CD14-positive monocyte (primary cell): Measurements from ENCODE around the gene CASP10. TPM values are rescaled to one million over a fixed set of nuclear protein-coding genes. Genes with fewer than 3 reads are reported as not detected.

Experiments used
- DNase-seq, 3 donors: peaks; one replicate each; pipeline ENCODE4 v3.0.0-alpha.2; 2011 to 2022
- H2AFZ ChIP-seq: 2 replicates; pipeline ENCODE4 v1.6.0; 2012; ENCODE audit warnings: mild to moderate bottlenecking, low read depth, low read length, inconsistent platforms; ENCODE audit not compliant: insufficient read depth, poor library complexity, severe bottlenecking
- H3K27ac ChIP-seq, 2 donors: 1 replicate in 1 of 2; 2 replicates in 1 of 2; pipeline ENCODE4 v1.5.1; 2012 to 2013; ENCODE audit warnings: low read length in 2 of 2, control low read depth in 1 of 2, inconsistent platforms in 1 of 2, low read depth in 1 of 2, mild to moderate bottlenecking in 1 of 2
- H3K27me3 ChIP-seq, 2 donors: one replicate each; pipeline versions ENCODE4 v1.6.0 to v1.6.1; 2011 to 2013; ENCODE audit warnings: low read length in 2 of 2; ENCODE audit not compliant: control insufficient read depth in 2 of 2, insufficient read depth in 2 of 2
- H3K36me3 ChIP-seq, 2 donors: replicated peaks in 1 of 2; 1 replicate in 1 of 2; 2 replicates in 1 of 2; pipeline versions ENCODE4 v1.5.1 to v1.6.1; 2012 to 2013; ENCODE audit warnings: low read length in 2 of 2, control low read depth in 1 of 2, inconsistent platforms in 1 of 2, mild to moderate bottlenecking in 1 of 2; ENCODE audit not compliant: insufficient read depth in 2 of 2, control insufficient read depth in 1 of 2
- H3K4me1 ChIP-seq, 2 donors: 1 replicate in 1 of 2; 2 replicates in 1 of 2; pipeline versions ENCODE4 v1.5.1 to v1.6.1; 2012 to 2013; ENCODE audit warnings: low read length in 2 of 2, control low read depth in 1 of 2, inconsistent platforms in 1 of 2, mild to moderate bottlenecking in 1 of 2, moderate library complexity in 1 of 2; ENCODE audit not compliant: insufficient read depth in 2 of 2, control insufficient read depth in 1 of 2
- H3K4me2 ChIP-seq: replicated peaks from 2 replicates; pipeline ENCODE3; 2012; ENCODE audit warnings: low read length, moderate library complexity, mild to moderate bottlenecking; ENCODE audit not compliant: poor library complexity, severe bottlenecking; ENCODE audit errors: extremely low read depth
- H3K4me3 ChIP-seq, 3 experiments: fragments of 200-600 bp in 1 of 3; sonication (generic) in 1 of 3; replicated peaks in 1 of 3; 1 replicate in 2 of 3; 2 replicates in 1 of 3; pipeline ENCODE4 v1.5.1; 2011 to 2013; ENCODE audit warnings: low read length in 3 of 3, mild to moderate bottlenecking in 3 of 3, control low read depth in 2 of 3, low read depth in 2 of 3, inconsistent platforms in 1 of 3, moderate library complexity in 1 of 3
- H3K79me2 ChIP-seq: 2 replicates; pipeline ENCODE4 v1.6.0; 2012; ENCODE audit warnings: mild to moderate bottlenecking, control low read depth, inconsistent platforms, low read length, moderate library complexity; ENCODE audit not compliant: insufficient read depth
- H3K9ac ChIP-seq: 2 replicates; pipeline ENCODE4 v1.6.0; 2017; ENCODE audit warnings: low read length, mild to moderate bottlenecking; ENCODE audit not compliant: insufficient read depth, poor library complexity, severe bottlenecking
- H3K9me3 ChIP-seq, 2 donors: replicated peaks in 1 of 2; 1 replicate in 1 of 2; 2 replicates in 1 of 2; pipeline versions ENCODE4 v1.5.1 to v1.6.1; 2012 to 2013; ENCODE audit warnings: low read length in 2 of 2, control low read depth in 1 of 2; ENCODE audit not compliant: control insufficient read depth in 1 of 2, insufficient read depth in 1 of 2
- H4K20me1 ChIP-seq: 2 replicates; pipeline ENCODE4 v1.6.0; 2012; ENCODE audit warnings: mild to moderate bottlenecking, low read length, control low read depth, moderate library complexity; ENCODE audit not compliant: insufficient read depth
- H3K27ac Mint-ChIP-seq, 7 donors: one replicate each; pipeline ENCODE4 v1.8.0; 2020; ENCODE audit warnings: mild to moderate bottlenecking in 7 of 7, mixed read lengths in 7 of 7, moderate library complexity in 6 of 7, inconsistent platforms in 2 of 7
- H3K27me3 Mint-ChIP-seq, 3 donors: one replicate each; pipeline ENCODE4 v1.8.0; 2021 to 2022; ENCODE audit warnings: low read depth in 3 of 3, mild to moderate bottlenecking in 3 of 3, mixed read lengths in 3 of 3, moderate library complexity in 3 of 3, inconsistent platforms in 1 of 3
- H3K36me3 Mint-ChIP-seq, 2 donors: one replicate each; pipeline ENCODE4 v1.8.0; 2020; ENCODE audit warnings: mixed read lengths in 2 of 2, inconsistent platforms in 1 of 2, mild to moderate bottlenecking in 1 of 2
- H3K4me1 Mint-ChIP-seq: one replicate; pipeline ENCODE4 v1.8.0; 2020; ENCODE audit warnings: mild to moderate bottlenecking, mixed read lengths
- H3K4me3 Mint-ChIP-seq, 2 donors: one replicate each; pipeline ENCODE4 v1.8.0; 2020; ENCODE audit warnings: mild to moderate bottlenecking in 2 of 2, mixed read lengths in 2 of 2, moderate library complexity in 1 of 2
- H3K9me3 Mint-ChIP-seq, 7 donors: one replicate each; pipeline ENCODE4 v1.8.0; 2020 to 2022; ENCODE audit warnings: mixed read lengths in 7 of 7, mild to moderate bottlenecking in 6 of 7, moderate library complexity in 6 of 7, inconsistent platforms in 2 of 7
- WGBS: methylation state at CpG from one replicate; pipeline ENCODE4 v1.1.5; 2013; ENCODE audit warnings: missing lambda C conversion rate; ENCODE audit not compliant: insufficient coverage; 5-methylcytosine and 5-hydroxymethylcytosine counted together
- intact Hi-C, 2 donors: fragments of 100-400 bp; cut with micrococcal nuclease; formaldehyde crosslinking; loops; one replicate each; pipeline versions ENCODE4 v1.15.0 to v1.15.1; 2023
- polyA plus RNA-seq, 3 donors: library from polyadenylated mRNA; depleted of rRNA in 1 of 3; unstranded in 2 of 3; stranded (reverse) in 1 of 3; fragments of 300-500 nt in 2 of 3; fragments of >200 nt in 1 of 3; fragmentation: Illumina TruSeq in 2 of 3; gene quantifications; 1 replicate in 2 of 3; 2 replicates in 1 of 3; pipeline ENCODE4 v1.2.3, GENCODE V29; 2012 to 2021
- TF ChIP-seq, protein P1 (sequence below): fragments of 200-600 bp; IDR thresholded peaks from one replicate; pipeline ENCODE4 v1.8.0; 2022; ENCODE audit warnings: antibody characterized with exemption, mild to moderate bottlenecking

The CASP10 gene
- polyA plus RNA-seq, 3 donors: 17.7 to 23.3 (median 18.9) TPM

- H3K27ac Mint-ChIP-seq: peak overlapping the region; percentile 98 to 99 (median 98)
- Histone ChIP-seq H3K36me3 (peaks cover 56 to 68% of the 10 kb centered on the region in 2 donors), H3K27me3 (no peaks in the 10 kb centered on the region), H3K4me1 (peaks cover 64 to 69% of the 10 kb centered on the region in 2 donors), H3K9me3 (no peaks in the 10 kb centered on the region), H3K27ac (peak overlapping the region; percentile 91 to 95), H3K9ac (peak overlapping the region; percentile 37), H3K4me3 (peak overlapping the region in 1 of 3 experiments; percentile 13), H3K79me2 (peaks cover 77% of the 10 kb centered on the region), H2AFZ (no peak overlapping the region), H4K20me1 (peaks cover 71% of the 10 kb centered on the region), H3K4me2 (peak overlapping the region; percentile 35)
- peaks cover 64% of the 10 kb centered on the region for H3K4me1 Mint-ChIP-seq
- H3K36me3 Mint-ChIP-seq: peaks cover 52 to 79% of the 10 kb centered on the region in 2 donors
- peak in 2 of 3 donors; percentile 35 to 41 for DNase-seq
- WGBS: no CpG with 5 or more reads among the region's 1 CpG
- intact Hi-C loops: loop anchor here (5.0 kb wide), 2 partner anchors 39 to 84 kb away; partner anchors contain the start of genes CFLAR (in 1 of the 2), HYCC2 (in 1 of the 2) and NDUFB3 (in 1 of the 2)
- H3K27me3 Mint-ChIP-seq: no peaks in the 10 kb centered on the region
- no peaks in the 10 kb centered on the region for H3K9me3 Mint-ChIP-seq
- TF ChIP-seq, protein P1, sequence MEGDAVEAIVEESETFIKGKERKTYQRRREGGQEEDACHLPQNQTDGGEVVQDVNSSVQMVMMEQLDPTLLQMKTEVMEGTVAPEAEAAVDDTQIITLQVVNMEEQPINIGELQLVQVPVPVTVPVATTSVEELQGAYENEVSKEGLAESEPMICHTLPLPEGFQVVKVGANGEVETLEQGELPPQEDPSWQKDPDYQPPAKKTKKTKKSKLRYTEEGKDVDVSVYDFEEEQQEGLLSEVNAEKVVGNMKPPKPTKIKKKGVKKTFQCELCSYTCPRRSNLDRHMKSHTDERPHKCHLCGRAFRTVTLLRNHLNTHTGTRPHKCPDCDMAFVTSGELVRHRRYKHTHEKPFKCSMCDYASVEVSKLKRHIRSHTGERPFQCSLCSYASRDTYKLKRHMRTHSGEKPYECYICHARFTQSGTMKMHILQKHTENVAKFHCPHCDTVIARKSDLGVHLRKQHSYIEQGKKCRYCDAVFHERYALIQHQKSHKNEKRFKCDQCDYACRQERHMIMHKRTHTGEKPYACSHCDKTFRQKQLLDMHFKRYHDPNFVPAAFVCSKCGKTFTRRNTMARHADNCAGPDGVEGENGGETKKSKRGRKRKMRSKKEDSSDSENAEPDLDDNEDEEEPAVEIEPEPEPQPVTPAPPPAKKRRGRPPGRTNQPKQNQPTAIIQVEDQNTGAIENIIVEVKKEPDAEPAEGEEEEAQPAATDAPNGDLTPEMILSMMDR: no peak
- H3K4me3 Mint-ChIP-seq: no peak overlapping the region
Observed at GRCh38 chr2:201156640-201157039, 26.3 kb upstream of the CASP10 start.

DNA sequence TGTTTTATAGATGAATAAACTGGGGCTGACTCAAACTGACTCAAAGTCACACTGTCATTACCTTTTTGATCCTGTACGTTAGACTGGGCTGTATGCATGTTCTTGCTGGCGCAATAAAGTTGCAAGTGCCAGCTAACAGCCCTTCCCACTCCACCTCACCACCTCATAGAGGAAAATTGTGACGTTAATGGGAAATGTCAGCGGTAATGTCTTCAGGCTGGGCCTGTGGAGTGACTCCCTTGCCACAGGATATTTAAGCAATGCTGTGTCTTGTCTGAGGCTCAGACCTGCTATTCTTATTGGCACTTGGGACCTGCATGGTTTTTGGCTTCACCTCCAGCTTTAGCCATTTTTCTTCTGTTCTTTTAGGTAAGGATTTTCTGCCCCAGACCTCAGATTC, 25.2 kb upstream of the CASP10 start:
- intact Hi-C loops: loop anchor here (2.0 to 5.0 kb wide), 3 partner anchors 39 to 85 kb away; partner anchors contain the start of genes CFLAR (in 1 of the 2), HYCC2 (in 1 of the 2) and NDUFB3 (in 1 of the 2)
- H3K4me3 Mint-ChIP-seq: peak overlapping the region in 1 of 2 donors; percentile 72
- peaks cover 53 to 59% of the 10 kb centered on the region in 2 donors for H3K4me1 ChIP-seq
- H3K36me3 ChIP-seq: peaks cover 61 to 73% of the 10 kb centered on the region in 2 donors
- no peaks in the 10 kb centered on the region for H3K9me3 Mint-ChIP-seq
- H3K36me3 Mint-ChIP-seq: peaks cover 56 to 82% of the 10 kb centered on the region in 2 donors
- H3K79me2 ChIP-seq: peaks cover 76% of the 10 kb centered on the region
- H3K27me3 ChIP-seq: no peaks in the 10 kb centered on the region
- H3K27ac ChIP-seq: peak overlapping the region; percentile 91 to 95
- H4K20me1 ChIP-seq: peaks cover 71% of the 10 kb centered on the region
- H3K9me3 ChIP-seq: no peaks in the 10 kb centered on the region
- TF ChIP-seq, protein P1: no peak
- H2AFZ ChIP-seq: no peak overlapping the region
- no peaks in the 10 kb centered on the region for H3K27me3 Mint-ChIP-seq
- H3K27ac Mint-ChIP-seq: peak overlapping the region; percentile 98 to 99 (median 98)
- peak overlapping the region in 1 of 3 experiments; percentile 13 for H3K4me3 ChIP-seq
- peak overlapping the region; percentile 37 for H3K9ac ChIP-seq
- WGBS: 0% methylated on average over 1 of the region's 4 CpGs
- peak; percentile 80 to 91 (median 86) for DNase-seq
- H3K4me1 Mint-ChIP-seq: peaks cover 55% of the 10 kb centered on the region
- peak overlapping the region; percentile 52 for H3K4me2 ChIP-seq
